Measurements from ENCODE around the gene ARHGDIA. TPM values are rescaled to one million over a fixed set of nuclear protein-coding genes. Genes with fewer than 3 reads are reported as not detected.

The ARHGDIA gene
- total RNA-seq, 1 donor from 2014 or later: 120 TPM

- peaks cover 42% of the 10 kb centered on the region for H3K4me1 ChIP-seq
- DNase-seq (ENCODE audit: extremely low spot score in 2 of 2): no peak
- TF ChIP-seq POLR2A (IDR thresholded peaks at IDR 0.05) (no peak), POLR2AphosphoS5 (IDR thresholded peaks at IDR 0.05; ENCODE audit: insufficient read depth in 1 of 2, low read depth in 1 of 2) (no peak)
- TF ChIP-seq, protein P1, sequence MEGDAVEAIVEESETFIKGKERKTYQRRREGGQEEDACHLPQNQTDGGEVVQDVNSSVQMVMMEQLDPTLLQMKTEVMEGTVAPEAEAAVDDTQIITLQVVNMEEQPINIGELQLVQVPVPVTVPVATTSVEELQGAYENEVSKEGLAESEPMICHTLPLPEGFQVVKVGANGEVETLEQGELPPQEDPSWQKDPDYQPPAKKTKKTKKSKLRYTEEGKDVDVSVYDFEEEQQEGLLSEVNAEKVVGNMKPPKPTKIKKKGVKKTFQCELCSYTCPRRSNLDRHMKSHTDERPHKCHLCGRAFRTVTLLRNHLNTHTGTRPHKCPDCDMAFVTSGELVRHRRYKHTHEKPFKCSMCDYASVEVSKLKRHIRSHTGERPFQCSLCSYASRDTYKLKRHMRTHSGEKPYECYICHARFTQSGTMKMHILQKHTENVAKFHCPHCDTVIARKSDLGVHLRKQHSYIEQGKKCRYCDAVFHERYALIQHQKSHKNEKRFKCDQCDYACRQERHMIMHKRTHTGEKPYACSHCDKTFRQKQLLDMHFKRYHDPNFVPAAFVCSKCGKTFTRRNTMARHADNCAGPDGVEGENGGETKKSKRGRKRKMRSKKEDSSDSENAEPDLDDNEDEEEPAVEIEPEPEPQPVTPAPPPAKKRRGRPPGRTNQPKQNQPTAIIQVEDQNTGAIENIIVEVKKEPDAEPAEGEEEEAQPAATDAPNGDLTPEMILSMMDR (IDR thresholded peaks at IDR 0.05): no peak
- no peak overlapping the region for H3K4me3 ChIP-seq
- H3K27ac ChIP-seq: no peak overlapping the region
- intact Hi-C loops (cut with DNase I): no loop called here
- H3K9me3 ChIP-seq: no peaks in the 10 kb centered on the region
- H3K36me3 ChIP-seq: peaks cover 0 to 4% of the 10 kb centered on the region in 2 donors
- no peaks in the 10 kb centered on the region for H3K27me3 ChIP-seq
Observed at GRCh38 chr17:81823820-81824550, 47.2 kb downstream of the ARHGDIA start.

GRCh38 chr17:81822996-81823819 is 47.9 kb downstream of the ARHGDIA start:
- Histone ChIP-seq H3K9me3 (no peaks in the 10 kb centered on the region), H3K27ac (peak overlapping the region; percentile 17), H3K27me3 (no peaks in the 10 kb centered on the region), H3K4me3 (no peak overlapping the region), H3K36me3 (peaks cover 0 to 4% of the 10 kb centered on the region in 2 donors), H3K4me1 (peaks cover 34% of the 10 kb centered on the region)
- intact Hi-C loops (cut with DNase I): no loop called here
- TF ChIP-seq, protein P1 (IDR thresholded peaks at IDR 0.05): no peak
- TF ChIP-seq POLR2AphosphoS5 (IDR thresholded peaks at IDR 0.05; ENCODE audit: insufficient read depth in 1 of 2, low read depth in 1 of 2) (no peak), POLR2A (IDR thresholded peaks at IDR 0.05) (no peak)
- no peak for DNase-seq (ENCODE audit: extremely low spot score in 2 of 2)

GRCh38 chr17:81822312-81822637 is 48.9 kb downstream of the ARHGDIA start:
- intact Hi-C loops (cut with DNase I): no loop called here
- Histone ChIP-seq H3K9me3 (no peaks in the 10 kb centered on the region), H3K36me3 (peaks cover 0 to 4% of the 10 kb centered on the region in 2 donors), H3K4me1 (peaks cover 30% of the 10 kb centered on the region), H3K4me3 (no peak overlapping the region), H3K27me3 (no peaks in the 10 kb centered on the region), H3K27ac (peak overlapping the region; percentile 17)
- no peak for DNase-seq (ENCODE audit: extremely low spot score in 2 of 2)
- TF ChIP-seq POLR2A (IDR thresholded peaks at IDR 0.05) (no peak), POLR2AphosphoS5 (IDR thresholded peaks at IDR 0.05; ENCODE audit: insufficient read depth in 1 of 2, low read depth in 1 of 2) (no peak)
- TF ChIP-seq, protein P1 (IDR thresholded peaks at IDR 0.05): no peak

DNA sequence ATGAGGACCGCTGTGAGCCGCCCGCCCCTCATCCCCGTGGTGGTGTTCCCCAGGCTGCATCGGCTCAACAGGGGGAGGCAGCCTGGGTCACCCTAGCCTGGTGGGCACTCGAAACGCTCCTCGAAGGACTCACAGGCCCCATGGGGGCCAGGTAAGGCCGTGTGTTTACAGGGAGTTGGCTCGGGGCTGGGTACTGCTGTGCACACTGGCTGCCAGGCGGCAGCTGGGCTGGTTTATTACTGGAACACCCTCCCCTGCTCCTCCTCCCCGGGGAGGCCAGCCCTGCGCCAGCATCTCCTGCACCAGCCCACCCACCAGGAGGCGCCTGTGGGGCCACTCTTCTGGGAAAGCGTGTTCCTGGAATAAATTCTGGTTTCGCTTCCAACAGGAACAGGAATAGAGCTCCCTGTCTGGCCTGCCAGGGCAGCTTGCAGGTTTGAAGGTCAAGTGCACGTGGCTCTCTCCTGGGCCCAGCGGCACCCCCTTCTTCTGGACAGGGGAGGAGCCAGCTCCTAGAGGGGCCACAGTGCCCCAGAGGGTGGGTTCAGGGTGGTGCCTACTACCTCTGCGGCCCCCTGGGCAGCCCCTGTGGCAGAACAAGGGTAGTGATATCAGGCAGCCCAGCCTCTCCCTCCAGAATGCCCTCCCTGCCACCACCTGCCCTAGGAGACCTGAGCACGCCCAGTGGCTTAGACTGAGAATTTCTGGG is 49.4 kb downstream of the ARHGDIA start:
- H3K36me3 ChIP-seq: peaks cover 0 to 4% of the 10 kb centered on the region in 2 donors
- no peaks in the 10 kb centered on the region for H3K9me3 ChIP-seq
- peak overlapping the region; percentile 18 for H3K27ac ChIP-seq
- H3K27me3 ChIP-seq: no peaks in the 10 kb centered on the region
- no peak for DNase-seq (ENCODE audit: extremely low spot score in 2 of 2)
- intact Hi-C loops (cut with DNase I): no loop called here
- no peak overlapping the region for H3K4me3 ChIP-seq
- TF ChIP-seq, protein P1 (IDR thresholded peaks at IDR 0.05): peak; percentile 10 to 29 (median 20)
- TF ChIP-seq POLR2A (IDR thresholded peaks at IDR 0.05) (no peak), POLR2AphosphoS5 (IDR thresholded peaks at IDR 0.05; ENCODE audit: insufficient read depth in 1 of 2, low read depth in 1 of 2) (peak; percentile 64 to 85)
- peaks cover 30% of the 10 kb centered on the region for H3K4me1 ChIP-seq

Measured in vagina (tissue), 2 donors.